Natural killer cell treated with Interleukin-12 subunit alpha and Interleukin-12 subunit beta and Interleukin-15 and Interleukin-18, amount 100 ng/mL, for 72 hours (primary cell): ENCODE data around the gene C2CD3. TPM values are rescaled to one million over a fixed set of nuclear protein-coding genes. Genes with fewer than 3 reads are reported as not detected.

Experiments
- ATAC-seq, 2 donors: fragments of 150-1000 bp; cut with Tn5 transposase in 1 of 2; sonication (Bioruptor Pico), chemical (Tn5 transposase) in 1 of 2; 2 replicates each; pipeline ENCODE4 v1.10.0; 2021
- DNase-seq: peaks from one replicate; pipeline ENCODE4 v3.0.0; 2022; ENCODE audit warnings: low spot score
- H3K27ac Mint-ChIP-seq, 2 donors: 1 replicate in 1 of 2; 2 replicates in 1 of 2; pipeline ENCODE4 v1.8.0; 2022; ENCODE audit warnings: mixed read lengths in 2 of 2, mild to moderate bottlenecking in 1 of 2, moderate library complexity in 1 of 2
- H3K27me3 Mint-ChIP-seq, 2 donors: 1 replicate in 1 of 2; 2 replicates in 1 of 2; pipeline ENCODE4 v1.8.0; 2022; ENCODE audit warnings: mixed read lengths in 2 of 2
- H3K36me3 Mint-ChIP-seq: one replicate; pipeline ENCODE4 v1.8.0; 2022; ENCODE audit warnings: mixed read lengths
- H3K4me1 Mint-ChIP-seq, 2 donors: 1 replicate in 1 of 2; 2 replicates in 1 of 2; pipeline ENCODE4 v1.8.0; 2022; ENCODE audit warnings: low read depth in 2 of 2, mixed read lengths in 2 of 2, mild to moderate bottlenecking in 1 of 2
- H3K4me3 Mint-ChIP-seq: one replicate; pipeline ENCODE4 v1.8.0; 2022; ENCODE audit warnings: mixed read lengths
- H3K9me3 Mint-ChIP-seq: 2 replicates; pipeline ENCODE4 v1.8.0; 2022; ENCODE audit warnings: mixed read lengths
- total RNA-seq, 2 donors: library from RNA; stranded (reverse); gene quantifications; one replicate each; pipeline ENCODE4 v1.2.3, GENCODE V29; 2022

Gene C2CD3
- total RNA-seq: 10 to 100 TPM; 49.1 to 76.7 TPM

- Mint-ChIP-seq H3K27me3 (no peaks in the 10 kb centered on the region), H3K27ac (no peak within 1 kb of the TSS), H3K36me3 (no peaks in the 10 kb centered on the region), H3K4me1 (peaks cover 6 to 9% of the 10 kb centered on the region in 2 donors), H3K9me3 (no peaks in the 10 kb centered on the region), H3K4me3 (no peak within 1 kb of the TSS)
- peak; percentile 99 for DNase-seq
- ATAC-seq: peak; percentile 97 to 98
Observed at GRCh38 chr11:74170694-74171629, at the start of gene C2CD3, which contains the start of gene PPME1. Gene C2CD3, minus strand, starts transcription at chr11:74171002. Its CDS starts 210 bp downstream, at chr11:74170792. Gene PPME1, plus strand, starts transcription at chr11:74171289. Its CDS starts 133 bp downstream, at chr11:74171422.

GRCh38 chr11:74220376-74220775, 49.6 kb upstream of the C2CD3 start:
- H3K27ac Mint-ChIP-seq: no peak overlapping the region
- no peaks in the 10 kb centered on the region for H3K27me3 Mint-ChIP-seq
- peaks cover 17% of the 10 kb centered on the region for H3K36me3 Mint-ChIP-seq
- DNase-seq (no peak), ATAC-seq (no peak)
- no peak overlapping the region for H3K4me3 Mint-ChIP-seq
- no peaks in the 10 kb centered on the region for H3K9me3 Mint-ChIP-seq
- H3K4me1 Mint-ChIP-seq: no peaks in the 10 kb centered on the region

GRCh38 chr11:74212533-74212932, 41.7 kb upstream of the C2CD3 start:
- Mint-ChIP-seq H3K27me3 (no peaks in the 10 kb centered on the region), H3K4me1 (peaks cover 0 to 5% of the 10 kb centered on the region in 2 donors), H3K9me3 (no peaks in the 10 kb centered on the region), H3K4me3 (no peak overlapping the region), H3K27ac (no peak overlapping the region), H3K36me3 (peaks cover 41% of the 10 kb centered on the region)
- no peak for ATAC-seq
- DNase-seq: no peak

DNA sequence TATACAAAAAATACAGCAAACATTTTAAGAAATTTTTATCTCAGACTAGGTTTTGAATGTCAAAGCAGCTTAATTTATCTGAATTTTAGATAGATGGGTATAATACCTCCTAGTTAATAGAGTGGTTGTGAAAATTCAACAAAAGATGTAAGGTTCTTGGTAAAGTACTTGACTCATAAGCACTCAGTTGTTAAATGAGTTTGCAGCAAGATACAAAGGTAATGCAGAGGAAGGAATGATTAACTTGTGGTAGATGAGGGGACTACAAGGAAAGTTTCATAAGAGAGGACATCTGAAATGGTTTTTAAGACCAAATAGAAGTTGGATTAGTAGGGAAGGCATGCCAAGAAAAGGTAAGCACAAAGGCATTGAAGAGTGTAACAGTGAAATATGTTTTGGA, 37.7 kb upstream of the C2CD3 start:
- H3K9me3 Mint-ChIP-seq: no peaks in the 10 kb centered on the region
- no peak overlapping the region for H3K4me3 Mint-ChIP-seq
- peaks cover 0 to 5% of the 10 kb centered on the region in 2 donors for H3K4me1 Mint-ChIP-seq
- DNase-seq (no peak), ATAC-seq (no peak)
- no peak overlapping the region for H3K27ac Mint-ChIP-seq
- peaks cover 24% of the 10 kb centered on the region for H3K36me3 Mint-ChIP-seq
- no peaks in the 10 kb centered on the region for H3K27me3 Mint-ChIP-seq

DNA sequence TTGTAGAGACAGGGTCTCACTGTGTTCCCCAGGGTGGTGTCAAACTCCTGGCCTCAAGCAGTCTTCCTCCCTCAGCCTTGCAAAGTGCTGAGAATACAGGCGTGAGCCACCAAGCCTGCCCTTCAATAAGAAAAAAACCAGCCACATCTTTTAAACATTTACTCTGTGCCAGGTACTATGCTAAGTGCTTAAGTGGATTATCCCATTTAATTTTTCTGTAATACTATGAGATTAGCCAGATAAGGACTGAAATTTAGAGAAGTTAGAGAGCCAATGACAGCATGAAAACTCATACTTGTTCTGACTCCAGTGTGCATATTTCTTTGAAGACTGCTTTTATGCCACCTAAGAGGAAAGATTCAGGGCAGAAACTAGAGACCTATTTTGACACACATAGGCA, 35.9 kb upstream of the C2CD3 start:
- no peak overlapping the region for H3K27ac Mint-ChIP-seq
- DNase-seq (no peak), ATAC-seq (no peak)
- H3K36me3 Mint-ChIP-seq: peaks cover 20% of the 10 kb centered on the region
- H3K4me1 Mint-ChIP-seq: peaks cover 0 to 5% of the 10 kb centered on the region in 2 donors
- H3K27me3 Mint-ChIP-seq: no peaks in the 10 kb centered on the region
- no peak overlapping the region for H3K4me3 Mint-ChIP-seq
- H3K9me3 Mint-ChIP-seq: no peaks in the 10 kb centered on the region

DNA sequence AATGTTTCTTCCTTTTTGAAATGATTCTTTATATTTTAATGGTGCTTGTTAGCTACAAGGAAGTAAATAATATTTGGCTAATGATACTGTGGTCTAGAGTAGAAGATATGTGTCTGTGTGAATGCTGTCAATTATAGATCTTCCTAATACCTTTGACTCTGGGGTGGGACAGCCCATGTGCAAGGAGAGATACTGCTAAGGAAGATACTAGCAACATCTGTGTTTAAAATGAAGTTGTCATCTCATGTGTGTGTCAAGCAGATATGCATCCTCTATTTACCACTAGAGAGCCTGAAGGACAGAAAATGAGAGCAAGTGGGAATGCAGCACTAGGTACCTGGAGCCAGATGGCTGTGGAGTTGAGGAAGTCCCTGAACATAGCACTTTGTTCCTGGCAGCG, 34.4 kb upstream of the C2CD3 start:
- Mint-ChIP-seq H3K36me3 (peaks cover 13% of the 10 kb centered on the region), H3K9me3 (no peaks in the 10 kb centered on the region), H3K27ac (no peak overlapping the region), H3K4me1 (peaks cover 0 to 5% of the 10 kb centered on the region in 2 donors), H3K27me3 (no peaks in the 10 kb centered on the region), H3K4me3 (no peak overlapping the region)
- DNase-seq: no peak
- ATAC-seq: no peak

- ATAC-seq (no peak), DNase-seq (no peak)
- H3K36me3 Mint-ChIP-seq: peaks cover 13% of the 10 kb centered on the region
- no peaks in the 10 kb centered on the region for H3K27me3 Mint-ChIP-seq
- no peaks in the 10 kb centered on the region for H3K9me3 Mint-ChIP-seq
- peaks cover 0 to 5% of the 10 kb centered on the region in 2 donors for H3K4me1 Mint-ChIP-seq
- H3K27ac Mint-ChIP-seq: no peak overlapping the region
- H3K4me3 Mint-ChIP-seq: no peak overlapping the region
Observed at GRCh38 chr11:74204701-74205100, 33.9 kb upstream of the C2CD3 start.

- H3K4me1 Mint-ChIP-seq: peaks cover 0 to 5% of the 10 kb centered on the region in 2 donors
- no peak overlapping the region for H3K4me3 Mint-ChIP-seq
- no peak for ATAC-seq
- no peak for DNase-seq
- H3K9me3 Mint-ChIP-seq: no peaks in the 10 kb centered on the region
- H3K27me3 Mint-ChIP-seq: no peaks in the 10 kb centered on the region
- peaks cover 13% of the 10 kb centered on the region for H3K36me3 Mint-ChIP-seq
- no peak overlapping the region for H3K27ac Mint-ChIP-seq
Observed at GRCh38 chr11:74203966-74204365, 33.2 kb upstream of the C2CD3 start.

DNA sequence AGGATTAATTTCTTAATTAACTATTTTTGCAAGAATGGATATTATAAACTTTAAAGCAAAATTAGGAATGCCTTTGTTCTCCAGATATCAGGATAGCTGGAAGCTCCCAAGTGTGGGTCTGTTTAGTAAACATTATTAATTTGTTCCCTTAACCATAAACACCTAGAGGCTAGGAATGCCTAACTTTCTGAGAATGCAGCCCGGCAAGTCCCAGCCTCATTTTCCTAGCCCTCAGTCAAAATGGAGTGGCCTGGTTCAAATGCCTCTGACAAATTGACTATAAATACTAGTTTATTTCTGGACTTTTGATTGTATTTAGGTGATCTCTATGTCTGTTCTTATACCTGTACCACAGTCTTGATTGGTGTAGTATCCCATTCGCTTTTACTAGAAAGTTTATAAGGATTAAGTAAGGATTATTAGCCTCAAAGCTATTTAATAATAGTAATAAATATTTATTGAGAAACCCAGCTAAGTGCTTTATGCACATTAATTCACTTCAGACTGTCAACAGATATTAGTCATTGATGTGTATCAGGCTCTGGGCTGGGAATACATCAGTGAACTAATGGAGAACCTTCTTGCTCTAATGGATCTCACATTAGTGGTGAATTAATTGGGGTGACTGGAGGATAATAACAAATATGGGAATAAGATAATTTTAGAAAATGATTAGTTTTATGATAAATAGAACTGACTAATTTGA, 26.1 kb upstream of the C2CD3 start:
- H3K27me3 Mint-ChIP-seq: no peaks in the 10 kb centered on the region
- no peak for ATAC-seq
- no peak overlapping the region for H3K4me3 Mint-ChIP-seq

GRCh38 chr11:74195828-74196227, 25.0 kb upstream of the C2CD3 start:
- Mint-ChIP-seq H3K4me3 (no peak overlapping the region), H3K4me1 (no peaks in the 10 kb centered on the region), H3K27me3 (no peaks in the 10 kb centered on the region), H3K36me3 (peaks cover 2% of the 10 kb centered on the region), H3K27ac (no peak overlapping the region), H3K9me3 (no peaks in the 10 kb centered on the region)
- no peak for ATAC-seq
- no peak for DNase-seq

More for the DNA sequence above, 26.1 kb upstream of the C2CD3 start:
- Mint-ChIP-seq H3K4me1 (no peaks in the 10 kb centered on the region), H3K36me3 (no peaks in the 10 kb centered on the region), H3K27ac (no peak overlapping the region), H3K9me3 (no peaks in the 10 kb centered on the region)
- DNase-seq: no peak

DNA sequence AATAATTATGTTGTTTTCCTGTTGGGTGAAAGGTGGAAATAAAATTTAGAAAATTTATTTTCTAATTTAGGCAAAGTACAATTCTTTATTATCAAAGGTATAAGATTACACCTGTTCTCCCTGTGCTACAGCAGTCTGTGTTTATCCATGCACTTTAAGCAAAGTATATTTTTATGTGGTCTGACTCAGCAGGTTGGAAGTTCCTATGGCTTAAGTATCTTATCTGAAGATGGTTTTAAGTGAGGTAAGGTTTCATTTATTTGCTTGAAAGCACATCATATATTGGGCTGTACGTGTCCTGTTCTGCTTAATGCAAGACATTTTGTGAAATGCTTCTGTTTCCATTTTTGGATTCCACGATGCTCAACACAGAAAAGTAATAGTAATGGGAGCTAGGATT, 14.9 kb upstream of the C2CD3 start:
- no peak for DNase-seq

DNA sequence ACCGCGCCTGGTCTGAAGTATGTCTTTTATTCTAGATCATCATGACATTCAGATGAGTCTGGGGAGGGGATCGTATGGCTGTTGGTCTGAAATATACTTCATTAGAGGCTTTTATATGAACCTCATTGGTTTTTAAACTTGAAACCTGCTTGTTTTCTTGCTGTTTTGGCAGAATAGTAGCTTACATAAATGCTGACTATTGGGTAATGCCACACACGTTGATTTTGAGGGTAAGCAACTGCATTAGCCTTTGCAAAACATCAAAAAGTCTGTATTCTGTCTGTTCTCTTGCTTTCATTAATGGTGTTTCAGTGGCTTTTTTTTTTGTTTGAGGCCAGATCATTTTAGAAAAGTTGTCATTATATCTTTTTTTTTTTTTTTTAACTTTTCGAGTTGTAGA, 14.5 kb upstream of the C2CD3 start:
- ATAC-seq: no peak
- H3K4me1 Mint-ChIP-seq: peaks cover 0 to 8% of the 10 kb centered on the region in 2 donors
- no peak overlapping the region for H3K4me3 Mint-ChIP-seq
- no peaks in the 10 kb centered on the region for H3K27me3 Mint-ChIP-seq
- H3K9me3 Mint-ChIP-seq: no peaks in the 10 kb centered on the region
- H3K36me3 Mint-ChIP-seq: peaks cover 5% of the 10 kb centered on the region
- H3K27ac Mint-ChIP-seq: no peak overlapping the region
- DNase-seq: no peak

More for the DNA sequence above, 14.9 kb upstream of the C2CD3 start:
- no peaks in the 10 kb centered on the region for H3K27me3 Mint-ChIP-seq
- H3K36me3 Mint-ChIP-seq: peaks cover 9% of the 10 kb centered on the region
- H3K4me1 Mint-ChIP-seq: peaks cover 0 to 8% of the 10 kb centered on the region in 2 donors
- ATAC-seq: no peak
- H3K9me3 Mint-ChIP-seq: no peaks in the 10 kb centered on the region
- H3K4me3 Mint-ChIP-seq: no peak overlapping the region
- no peak overlapping the region for H3K27ac Mint-ChIP-seq

DNA sequence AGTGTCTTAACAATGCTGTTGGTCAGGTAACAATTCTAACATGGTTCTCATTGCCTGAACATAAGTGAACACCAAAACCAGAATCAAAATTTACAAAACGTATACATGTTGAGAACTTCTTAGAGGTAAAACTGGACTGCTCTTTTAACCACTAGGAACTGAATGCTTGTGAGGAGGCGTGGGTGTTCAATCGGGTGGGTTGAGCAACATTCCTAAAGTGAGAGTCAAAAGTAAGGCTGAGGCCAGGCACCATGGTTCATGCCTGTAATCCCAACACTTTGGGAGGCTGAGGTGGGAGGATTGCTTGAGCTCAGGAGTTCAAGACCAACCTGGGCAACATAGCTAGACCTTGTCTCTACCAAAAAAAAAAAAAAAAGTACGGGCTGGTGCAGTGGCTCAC, 11.8 kb upstream of the C2CD3 start:
- Mint-ChIP-seq H3K4me1 (peaks cover 14 to 19% of the 10 kb centered on the region in 2 donors), H3K27me3 (no peaks in the 10 kb centered on the region), H3K27ac (no peak overlapping the region), H3K9me3 (no peaks in the 10 kb centered on the region), H3K4me3 (no peak overlapping the region), H3K36me3 (peaks cover 4% of the 10 kb centered on the region)
- ATAC-seq (no peak), DNase-seq (no peak)
